Body of pancreas (tissue), 4 donors: ENCODE results near the gene CDH12. TPM values are rescaled to one million over a fixed set of nuclear protein-coding genes. Genes with fewer than 3 reads are reported as not detected.
"Not testable (repeated sequence)": the region's sequence is repeated elsewhere in the genome, so short reads cannot be mapped to it uniquely, and the experiment has no call there.

Source experiments
- ATAC-seq: fragments of 150-250 bp; one replicate; pipeline ENCODE4 v1.9.1; 2016
- DNase-seq, 4 donors: peaks; one replicate each; pipeline ENCODE4 v3.0.0-alpha.2; 2019
- H3K27ac ChIP-seq, 4 donors: fragments of 200-600 bp; sonication (generic); 1 replicate in 3 of 4; 2 replicates in 1 of 4; pipeline versions ENCODE4 v1.5.1 to v1.6.1; 2016 to 2019; ENCODE audit warnings: mild to moderate bottlenecking in 1 of 4, mixed read lengths in 1 of 4, moderate library complexity in 1 of 4
- H3K27me3 ChIP-seq, 2 donors: fragments of 200-600 bp; sonication (generic); one replicate each; pipeline ENCODE4 v1.6.0; 2016; ENCODE audit warnings: mild to moderate bottlenecking in 1 of 2
- H3K36me3 ChIP-seq, 2 donors: fragments of 200-600 bp; sonication (generic); replicated peaks in 1 of 2; 2 replicates each; pipeline ENCODE4 v1.5.1; 2016; ENCODE audit warnings: low read depth in 2 of 2; ENCODE audit not compliant: insufficient read depth in 1 of 2
- H3K4me1 ChIP-seq: fragments of 200-600 bp; sonication (generic); one replicate; pipeline ENCODE4 v1.6.0; 2016
- H3K4me3 ChIP-seq, 2 donors: fragments of 200-600 bp; sonication (generic); 1 replicate in 1 of 2; 2 replicates in 1 of 2; pipeline ENCODE4 v1.5.1; 2016 to 2019
- H3K9me3 ChIP-seq, 3 donors: fragments of 200-600 bp; sonication (generic); 1 replicate in 2 of 3; 2 replicates in 1 of 3; pipeline ENCODE4 v1.5.1; 2016
- CTCF ChIP-seq, 7 experiments: fragments of 450-650 bp in 4 of 7; fragments of 200-600 bp in 3 of 7; sonication (generic) in 3 of 7; IDR thresholded peaks; one replicate each; pipeline ENCODE4 v1.5.1; 2016 to 2019; ENCODE audit warnings: antibody characterized with exemption in 7 of 7
- POLR2A ChIP-seq, 3 donors: fragments of 450-650 bp; IDR thresholded peaks; one replicate each; pipeline ENCODE4 v1.6.1; 2016; ENCODE audit warnings: antibody characterized with exemption in 3 of 3, mild to moderate bottlenecking in 2 of 3
- WGBS, 2 donors: methylation state at CpG; one replicate each; pipeline ENCODE4 v1.1.5; 2017; 5-methylcytosine and 5-hydroxymethylcytosine counted together
- intact Hi-C: fragments of 100-400 bp; cut with DNase I; formaldehyde crosslinking; loops from one replicate; pipeline ENCODE4 v1.15.1; 2023
- total RNA-seq, 2 donors: library from RNA; depleted of rRNA; stranded (reverse); fragments of >200 nt; gene quantifications; one replicate each; pipeline ENCODE4 v1.1.0, GENCODE V29; 2016

The CDH12 gene
- total RNA-seq, 2 donors from 2014 or later = not detected

- 61 to 77% methylated on average over 5 of the region's 5 CpGs for WGBS, 2 donors
- no peaks in the 10 kb centered on the region for H3K27me3 ChIP-seq
- DNase-seq (no peak), ATAC-seq (no peak)
- H3K36me3 ChIP-seq = no peaks in the 10 kb centered on the region
- H3K4me1 ChIP-seq = no peaks in the 10 kb centered on the region
- TF ChIP-seq POLR2A (IDR thresholded peaks at IDR 0.05) (no peak), CTCF (IDR thresholded peaks at IDR 0.05) (no peak)
- no peak overlapping the region for H3K4me3 ChIP-seq
- no peaks in the 10 kb centered on the region for H3K9me3 ChIP-seq
- intact Hi-C loops = no loop called here
- no peak overlapping the region for H3K27ac ChIP-seq
These were observed 65.7 kb downstream of the CDH12 start for GRCh38 chr5:22787398-22787797.

GRCh38 chr5:22780756-22781155, 72.4 kb downstream of the CDH12 start:
- intact Hi-C loops = no loop called here
- TF ChIP-seq CTCF (IDR thresholded peaks at IDR 0.05) (no peak), POLR2A (IDR thresholded peaks at IDR 0.05) (no peak)
- H3K27ac ChIP-seq = no peak overlapping the region
- H3K4me1 ChIP-seq = no peaks in the 10 kb centered on the region
- no peak overlapping the region for H3K4me3 ChIP-seq
- no peak for ATAC-seq
- no peaks in the 10 kb centered on the region for H3K36me3 ChIP-seq
- H3K27me3 ChIP-seq = no peaks in the 10 kb centered on the region
- DNase-seq = no peak
- H3K9me3 ChIP-seq = no peaks in the 10 kb centered on the region

- intact Hi-C loops = no loop called here
- DNase-seq = no peak
- Histone ChIP-seq H3K27me3 (no peaks in the 10 kb centered on the region), H3K4me1 (no peaks in the 10 kb centered on the region), H3K36me3 (no peaks in the 10 kb centered on the region), H3K4me3 (no peak overlapping the region), H3K9me3 (no peaks in the 10 kb centered on the region), H3K27ac (no peak overlapping the region)
- no peak for ATAC-seq
- WGBS, 2 donors = 49 to 66% methylated on average over 3 of the region's 3 CpGs
- TF ChIP-seq CTCF (IDR thresholded peaks at IDR 0.05) (no peak), POLR2A (IDR thresholded peaks at IDR 0.05) (no peak)
These were observed 73.6 kb downstream of the CDH12 start for GRCh38 chr5:22779499-22779898.

- intact Hi-C loops = no loop called here
- 61 to 66% methylated on average over 6 of the region's 6 CpGs for WGBS, 2 donors
- no peaks in the 10 kb centered on the region for H3K36me3 ChIP-seq
- H3K27ac ChIP-seq = no peak overlapping the region
- H3K4me1 ChIP-seq = no peaks in the 10 kb centered on the region
- no peak overlapping the region for H3K4me3 ChIP-seq
- H3K27me3 ChIP-seq = no peaks in the 10 kb centered on the region
- ATAC-seq (no peak), DNase-seq (no peak)
- TF ChIP-seq CTCF (IDR thresholded peaks at IDR 0.05) = no peak
- no peak for TF ChIP-seq POLR2A (IDR thresholded peaks at IDR 0.05)
- H3K9me3 ChIP-seq = no peaks in the 10 kb centered on the region
These were observed 76.9 kb downstream of the CDH12 start for GRCh38 chr5:22776285-22776684.

GRCh38 chr5:22774214-22774613, 78.9 kb downstream of the CDH12 start:
- intact Hi-C loops, ATAC-seq, H3K4me1 ChIP-seq, H3K27ac ChIP-seq, H3K27me3 ChIP-seq, H3K9me3 ChIP-seq, H3K36me3 ChIP-seq, H3K4me3 ChIP-seq, DNase-seq: not testable (repeated sequence)
- 60 to 65% methylated on average over 1 of the region's 1 CpG for WGBS, 2 donors
